Naive thymus-derived CD4-positive, alpha-beta T cell (primary cell): ENCODE measurements around the gene DYRK1A. TPM values are rescaled to one million over a fixed set of nuclear protein-coding genes. Genes with fewer than 3 reads are reported as not detected.

Experiments used
- ATAC-seq: fragments of 150-1000 bp; cut with Tn5 transposase; 2 replicates; pipeline ENCODE4 v1.10.0; 2021; ENCODE audit warnings: mild to moderate bottlenecking, moderate library complexity
- CTCF ChIA-PET: fragments of 350-600 bp; sonication (Branson Sonifier 250); formaldehyde crosslinking; loops from one replicate; lab custom pipeline; 2021; ENCODE audit warnings: antibody characterized with exemption; lab: Charles Lee
- POLR2A ChIA-PET: fragments of 350-600 bp; sonication (Branson Sonifier 250); formaldehyde crosslinking; loops from one replicate; lab custom pipeline; 2021; ENCODE audit warnings: antibody characterized with exemption, inconsistent platforms; lab: Charles Lee
- DNase-seq, 9 donors: peaks; one replicate each; pipeline versions ENCODE4 v3.0.0 to v3.0.0-alpha.2; 2020 to 2022; ENCODE audit warnings: mixed read lengths in 1 of 9
- H3K27ac ChIP-seq: one replicate; pipeline ENCODE4 v1.7.0; 2013; ENCODE audit warnings: mild to moderate bottlenecking, low read depth, low read length, moderate library complexity
- H3K27me3 ChIP-seq, 2 donors: one replicate each; pipeline ENCODE4 v1.7.0; 2013; ENCODE audit warnings: low read length in 2 of 2, mild to moderate bottlenecking in 2 of 2, moderate library complexity in 2 of 2; ENCODE audit not compliant: control insufficient read depth in 2 of 2, insufficient read depth in 2 of 2
- H3K36me3 ChIP-seq, 3 experiments: 1 replicate in 2 of 3; 2 replicates in 1 of 3; pipeline ENCODE4 v1.7.0; 2013; ENCODE audit warnings: low read length in 3 of 3, mild to moderate bottlenecking in 3 of 3, moderate library complexity in 1 of 3; ENCODE audit not compliant: insufficient read depth in 3 of 3, control insufficient read depth in 2 of 3
- H3K4me1 ChIP-seq, 2 donors: one replicate each; pipeline ENCODE4 v1.7.0; 2013; ENCODE audit warnings: low read length in 2 of 2, mild to moderate bottlenecking in 2 of 2, moderate library complexity in 1 of 2; ENCODE audit not compliant: control insufficient read depth in 2 of 2, insufficient read depth in 2 of 2
- H3K4me3 ChIP-seq: 2 replicates; pipeline ENCODE4 v1.7.0; 2013; ENCODE audit warnings: mild to moderate bottlenecking, low read length
- H3K9me3 ChIP-seq, 3 experiments: 1 replicate in 2 of 3; 2 replicates in 1 of 3; pipeline ENCODE4 v1.7.0; 2013; ENCODE audit warnings: low read length in 3 of 3; ENCODE audit not compliant: control insufficient read depth in 2 of 3
- H3K27ac Mint-ChIP-seq, 9 donors: one replicate each; pipeline ENCODE4 v1.8.0; 2020 to 2022; ENCODE audit warnings: mixed read lengths in 9 of 9, mild to moderate bottlenecking in 8 of 9, moderate library complexity in 5 of 9, inconsistent platforms in 2 of 9
- H3K27me3 Mint-ChIP-seq, 5 donors: one replicate each; pipeline ENCODE4 v1.8.0; 2021 to 2022; ENCODE audit warnings: mixed read lengths in 5 of 5, mild to moderate bottlenecking in 1 of 5
- H3K36me3 Mint-ChIP-seq, 5 donors: one replicate each; pipeline ENCODE4 v1.8.0; 2020 to 2022; ENCODE audit warnings: mixed read lengths in 5 of 5, mild to moderate bottlenecking in 3 of 5, inconsistent platforms in 1 of 5
- H3K4me1 Mint-ChIP-seq, 7 donors: one replicate each; pipeline ENCODE4 v1.8.0; 2020 to 2022; ENCODE audit warnings: mixed read lengths in 7 of 7, mild to moderate bottlenecking in 3 of 7, inconsistent platforms in 1 of 7
- H3K4me3 Mint-ChIP-seq, 10 donors: one replicate each; pipeline ENCODE4 v1.8.0; 2020 to 2022; ENCODE audit warnings: mild to moderate bottlenecking in 10 of 10, mixed read lengths in 10 of 10, moderate library complexity in 6 of 10, inconsistent platforms in 2 of 10
- H3K9me3 Mint-ChIP-seq, 11 donors: one replicate each; pipeline ENCODE4 v1.8.0; 2020 to 2022; ENCODE audit warnings: mixed read lengths in 11 of 11, mild to moderate bottlenecking in 4 of 11, inconsistent platforms in 1 of 11, moderate library complexity in 1 of 11
- intact Hi-C, 2 donors: fragments of 100-400 bp; cut with micrococcal nuclease; formaldehyde crosslinking; loops; one replicate each; pipeline ENCODE4 v1.15.1; 2023
- polyA plus RNA-seq, 2 donors: library from polyadenylated mRNA; unstranded; fragments of 300-500 nt; fragmentation: Illumina TruSeq; gene quantifications; one replicate each; pipeline ENCODE4 v1.2.3, GENCODE V29; 2021
- total RNA-seq, 6 experiments: library from RNA in 5 of 6; stranded (reverse) in 5 of 6; gene quantifications; 1 replicate in 5 of 6; 2 replicates in 1 of 6; pipeline ENCODE4 v1.2.3 and lab custom pipeline; 2021 to 2026

DYRK1A gene
- total and polyA plus RNA-seq, 7 experiments from 2014 or later = 3.3 to 142 (median 118) TPM

GRCh38 chr21:37462087-37462861 is 95.7 kb downstream of the DYRK1A start:
- Mint-ChIP-seq H3K27me3 (no peaks in the 10 kb centered on the region), H3K4me1 (peaks cover 59 to 98% (median 89%) of the 10 kb centered on the region in 7 donors), H3K36me3 (peaks cover 0 to 16% (median 10%) of the 10 kb centered on the region in 5 donors), H3K9me3 (peaks cover 0 to 2% (median 0%) of the 10 kb centered on the region in 11 donors), H3K4me3 (peak overlapping the region; percentile 34 to 79 (median 54)), H3K27ac (peak overlapping the region; percentile 56 to 93 (median 81))
- Histone ChIP-seq H3K27me3 (no peaks in the 10 kb centered on the region), H3K9me3 (no peaks in the 10 kb centered on the region), H3K4me3 (no peak overlapping the region), H3K27ac (peak overlapping the region; percentile 46), H3K4me1 (peaks cover 40 to 43% of the 10 kb centered on the region in 2 donors), H3K36me3 (no peaks in the 10 kb centered on the region)
- intact Hi-C loops = loop anchor here (2.0 to 10.0 kb wide), 6 partner anchors 13 to 387 kb away; partner anchors contain the start of genes DYRK1A (in 1 of the 2), PIGP (in 1 of the 2) and TTC3 (in 1 of the 2)
- DNase-seq = no peak
- ATAC-seq = no peak
- CTCF ChIA-PET = interaction anchor here (0.6 to 1.3 kb wide), 4 partner anchors 11 to 91 kb away, joined by 3 to 6 read pairs (median 4); no protein-coding TSS in a partner anchor
- POLR2A ChIA-PET = interaction anchor here (0.7 kb wide), 1 partner anchor 97 kb away, joined by 3 read pairs; no protein-coding TSS in a partner anchor

- Histone ChIP-seq H3K27me3 (no peaks in the 10 kb centered on the region), H3K9me3 (no peaks in the 10 kb centered on the region), H3K27ac (no peak overlapping the region), H3K4me1 (peaks cover 37 to 39% of the 10 kb centered on the region in 2 donors), H3K36me3 (no peaks in the 10 kb centered on the region), H3K4me3 (no peak overlapping the region)
- ATAC-seq (peak; percentile 85), DNase-seq (peak in 6 of 9 donors; percentile 20 to 45 (median 31))
- H3K4me1 Mint-ChIP-seq = peaks cover 56 to 98% (median 87%) of the 10 kb centered on the region in 7 donors
- H3K27ac Mint-ChIP-seq = peak overlapping the region; percentile 24 to 93 (median 81)
- H3K36me3 Mint-ChIP-seq = peaks cover 0 to 22% (median 16%) of the 10 kb centered on the region in 5 donors
- peaks cover 0 to 3% (median 0%) of the 10 kb centered on the region in 11 donors for H3K9me3 Mint-ChIP-seq
- H3K27me3 Mint-ChIP-seq = no peaks in the 10 kb centered on the region
- POLR2A ChIA-PET = interaction anchor here (0.7 to 1.6 kb wide), 4 partner anchors 12 to 197 kb away, joined by 3 to 4 read pairs (median 3); partner anchors contain the start of gene VPS26C
- CTCF ChIA-PET = interaction anchor here (0.6 to 2.2 kb wide), 8 partner anchors 12 to 937 kb away, joined by 3 to 8 read pairs (median 4); no protein-coding TSS in a partner anchor
- intact Hi-C loops = loop anchor here (2.0 to 10.0 kb wide), 6 partner anchors 14 to 388 kb away; partner anchors contain the start of genes DYRK1A (in 1 of the 2), PIGP (in 1 of the 2) and TTC3 (in 1 of the 2)
- H3K4me3 Mint-ChIP-seq = peak overlapping the region in 9 of 10 donors; percentile 3 to 80 (median 67)
Observed at GRCh38 chr21:37463083-37463801, 96.7 kb downstream of the DYRK1A start.

- no peaks in the 10 kb centered on the region for H3K9me3 ChIP-seq
- Mint-ChIP-seq H3K27me3 (no peaks in the 10 kb centered on the region), H3K9me3 (peaks cover 0 to 3% (median 0%) of the 10 kb centered on the region in 11 donors), H3K4me3 (peak overlapping the region in 3 of 10 donors; percentile 13 to 39 (median 37)), H3K4me1 (peaks cover 39 to 99% (median 85%) of the 10 kb centered on the region in 7 donors), H3K36me3 (peaks cover 0 to 43% (median 24%) of the 10 kb centered on the region in 5 donors), H3K27ac (peak overlapping the region in 1 of 9 donors; percentile 79)
- DNase-seq (no peak), ATAC-seq (no peak)
- intact Hi-C loops = loop anchor here in 1 of 2 donors (10.0 kb wide), 1 partner anchor 392 kb away; the partner anchor contains the start of genes PIGP and TTC3
- no peaks in the 10 kb centered on the region for H3K27me3 ChIP-seq
- peaks cover 29 to 34% of the 10 kb centered on the region in 2 donors for H3K4me1 ChIP-seq
- H3K27ac ChIP-seq = no peak overlapping the region
- H3K36me3 ChIP-seq = no peaks in the 10 kb centered on the region
- H3K4me3 ChIP-seq = no peak overlapping the region
- ChIA-PET POLR2A (no interaction called here), CTCF (no interaction called here)
Observed at GRCh38 chr21:37467082-37467481, 100.5 kb downstream of the DYRK1A start.

DNA sequence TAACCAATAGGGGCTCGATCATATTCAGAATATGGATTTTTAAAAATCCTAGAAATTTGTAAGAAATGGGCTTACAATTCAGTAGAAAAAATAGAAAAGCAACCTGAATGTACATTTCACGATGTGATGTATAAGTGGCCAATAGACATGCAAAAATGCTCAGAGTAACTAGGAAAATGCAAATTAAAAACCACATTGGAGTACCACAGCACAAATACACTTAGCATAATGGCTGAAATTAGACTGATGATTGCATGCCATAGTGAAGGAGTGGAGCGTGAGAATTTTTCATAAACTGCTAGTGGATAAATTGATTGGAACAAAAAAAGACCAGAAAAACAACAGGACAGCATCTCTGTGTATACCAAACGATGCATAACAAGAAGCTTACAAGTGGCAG is 102.3 kb downstream of the DYRK1A start:
- ATAC-seq = no peak
- Histone ChIP-seq H3K27ac (no peak overlapping the region), H3K27me3 (no peaks in the 10 kb centered on the region), H3K36me3 (peaks cover 0 to 9% (median 8%) of the 10 kb centered on the region in 3 experiments), H3K4me3 (no peak overlapping the region), H3K9me3 (no peaks in the 10 kb centered on the region), H3K4me1 (peaks cover 11 to 15% of the 10 kb centered on the region in 2 donors)
- no peak for DNase-seq
- intact Hi-C loops = loop anchor here in 1 of 2 donors (10.0 kb wide), 1 partner anchor 394 kb away; the partner anchor contains the start of genes PIGP and TTC3
- H3K9me3 Mint-ChIP-seq = peaks cover 0 to 2% (median 0%) of the 10 kb centered on the region in 11 donors
- H3K27me3 Mint-ChIP-seq = no peaks in the 10 kb centered on the region
- peak overlapping the region in 2 of 10 donors; percentile 29 to 43 for H3K4me3 Mint-ChIP-seq
- peaks cover 31 to 95% (median 81%) of the 10 kb centered on the region in 7 donors for H3K4me1 Mint-ChIP-seq
- ChIA-PET POLR2A (interaction anchor here (0.6 kb wide), 1 partner anchor 205 kb away, joined by 3 read pairs; no protein-coding TSS in a partner anchor), CTCF (interaction anchor here (0.6 kb wide), 1 partner anchor 1765 kb away, joined by 3 read pairs; no protein-coding TSS in a partner anchor)
- peaks cover 0 to 50% (median 27%) of the 10 kb centered on the region in 5 donors for H3K36me3 Mint-ChIP-seq
- H3K27ac Mint-ChIP-seq = peak overlapping the region in 3 of 9 donors; percentile 1 to 45 (median 41)

GRCh38 chr21:37469441-37469840 is 102.9 kb downstream of the DYRK1A start:
- Histone ChIP-seq H3K4me1 (peaks cover 7 to 10% of the 10 kb centered on the region in 2 donors), H3K27me3 (no peaks in the 10 kb centered on the region), H3K4me3 (no peak overlapping the region), H3K9me3 (no peaks in the 10 kb centered on the region), H3K27ac (no peak overlapping the region), H3K36me3 (peaks cover 0 to 9% (median 8%) of the 10 kb centered on the region in 3 experiments)
- no peaks in the 10 kb centered on the region for H3K27me3 Mint-ChIP-seq
- ChIA-PET CTCF (no interaction called here), POLR2A (no interaction called here)
- DNase-seq = no peak
- H3K36me3 Mint-ChIP-seq = peaks cover 0 to 51% (median 27%) of the 10 kb centered on the region in 5 donors
- H3K27ac Mint-ChIP-seq = peak overlapping the region in 4 of 9 donors; percentile 1 to 45 (median 28)
- peaks cover 30 to 91% (median 81%) of the 10 kb centered on the region in 7 donors for H3K4me1 Mint-ChIP-seq
- intact Hi-C loops = loop anchor here in 1 of 2 donors (10.0 kb wide), 1 partner anchor 395 kb away; the partner anchor contains the start of genes PIGP and TTC3
- H3K4me3 Mint-ChIP-seq = peak overlapping the region in 3 of 10 donors; percentile 13 to 43 (median 30)
- peaks cover 0 to 2% (median 0%) of the 10 kb centered on the region in 11 donors for H3K9me3 Mint-ChIP-seq
- no peak for ATAC-seq
